Chondrocyte (in vitro differentiated cells): ENCODE data around the gene LAG3. TPM values are rescaled to one million over a fixed set of nuclear protein-coding genes. Genes with fewer than 3 reads are reported as not detected.
A peak's percentile ranks its signal among the peaks of the same experiment; 100 is the strongest.

ENCODE experiments used
- DNase-seq: peaks from one replicate; pipeline ENCODE4 v3.0.0; 2021; ENCODE audit warnings: mixed read lengths, low spot score
- H3K27ac Mint-ChIP-seq: one replicate; pipeline ENCODE4 v1.8.0; 2021; ENCODE audit warnings: mild to moderate bottlenecking, moderate library complexity, mixed read lengths; ENCODE audit not compliant: unreplicated experiment
- H3K27me3 Mint-ChIP-seq: 2 replicates; pipeline ENCODE4 v1.8.0; 2021; ENCODE audit warnings: low read depth, mixed read lengths
- H3K36me3 Mint-ChIP-seq: 2 replicates; pipeline ENCODE4 v1.8.0; 2021; ENCODE audit warnings: low read depth, mixed read lengths
- H3K4me1 Mint-ChIP-seq: 2 replicates; pipeline ENCODE4 v1.8.0; 2021; ENCODE audit warnings: low read depth, mild to moderate bottlenecking, mixed read lengths
- H3K4me3 Mint-ChIP-seq: one replicate; pipeline ENCODE4 v1.8.0; 2021; ENCODE audit warnings: mild to moderate bottlenecking, moderate library complexity, mixed read lengths; ENCODE audit not compliant: unreplicated experiment
- H3K9me3 Mint-ChIP-seq: 2 replicates; pipeline ENCODE4 v1.8.0; 2021; ENCODE audit warnings: low read depth, mixed read lengths
- CTCF ChIP-seq: fragments of 200-600 bp; sonication (generic); IDR thresholded peaks from 2 replicates; pipeline ENCODE4 v1.5.0; 2021; ENCODE audit warnings: antibody characterized with exemption, mild to moderate bottlenecking, moderate library complexity
- total RNA-seq: library from RNA; stranded (reverse); gene quantifications from 3 replicates; pipeline ENCODE4 v1.2.1, GENCODE V29; 2021

The LAG3 gene
- total RNA-seq, 1 donor from 2014 or later = 1.0 TPM

DNA sequence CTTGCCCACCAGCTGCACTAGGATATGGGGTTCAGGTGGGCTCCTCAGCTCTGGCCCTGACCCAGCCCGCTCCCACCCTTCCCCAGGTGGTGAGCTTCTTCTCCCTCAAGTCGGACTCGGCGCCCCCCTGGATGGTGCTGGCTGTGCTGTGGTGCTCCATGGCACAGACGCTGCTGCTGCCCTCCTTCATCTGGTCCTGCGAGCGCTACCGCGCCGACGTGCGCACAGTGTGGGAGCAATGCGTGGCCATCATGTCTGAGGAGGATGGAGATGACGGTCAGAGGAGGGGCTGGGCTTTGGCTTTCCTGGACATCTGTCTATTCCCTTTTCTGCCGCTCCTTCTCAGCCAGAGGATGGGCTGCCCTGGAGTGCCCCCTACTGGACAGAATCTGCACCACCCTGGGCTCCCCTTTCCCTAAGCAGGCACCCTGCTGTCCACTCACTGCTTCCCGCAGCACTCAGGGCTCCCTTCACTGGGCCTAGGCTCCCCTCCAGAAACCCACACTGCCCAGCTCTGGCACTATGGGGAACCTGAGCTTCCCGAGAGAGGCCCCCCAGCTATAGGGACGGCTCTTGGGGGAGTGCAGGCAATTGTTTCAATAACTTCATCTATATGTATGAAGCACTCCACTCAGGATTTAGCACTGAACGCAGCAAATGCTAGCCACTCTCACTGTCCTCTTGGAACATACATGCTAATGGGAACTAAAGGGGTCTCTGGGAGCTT is 53.2 kb downstream of the LAG3 start:
- H3K4me1 Mint-ChIP-seq = peaks cover 56% of the 10 kb centered on the region
- H3K27ac Mint-ChIP-seq = no peak overlapping the region
- H3K4me3 Mint-ChIP-seq = peak overlapping the region; percentile 44
- DNase-seq = no peak
- TF ChIP-seq CTCF = peak; percentile 90
- no peaks in the 10 kb centered on the region for H3K36me3 Mint-ChIP-seq
- no peaks in the 10 kb centered on the region for H3K27me3 Mint-ChIP-seq
- no peaks in the 10 kb centered on the region for H3K9me3 Mint-ChIP-seq

DNA sequence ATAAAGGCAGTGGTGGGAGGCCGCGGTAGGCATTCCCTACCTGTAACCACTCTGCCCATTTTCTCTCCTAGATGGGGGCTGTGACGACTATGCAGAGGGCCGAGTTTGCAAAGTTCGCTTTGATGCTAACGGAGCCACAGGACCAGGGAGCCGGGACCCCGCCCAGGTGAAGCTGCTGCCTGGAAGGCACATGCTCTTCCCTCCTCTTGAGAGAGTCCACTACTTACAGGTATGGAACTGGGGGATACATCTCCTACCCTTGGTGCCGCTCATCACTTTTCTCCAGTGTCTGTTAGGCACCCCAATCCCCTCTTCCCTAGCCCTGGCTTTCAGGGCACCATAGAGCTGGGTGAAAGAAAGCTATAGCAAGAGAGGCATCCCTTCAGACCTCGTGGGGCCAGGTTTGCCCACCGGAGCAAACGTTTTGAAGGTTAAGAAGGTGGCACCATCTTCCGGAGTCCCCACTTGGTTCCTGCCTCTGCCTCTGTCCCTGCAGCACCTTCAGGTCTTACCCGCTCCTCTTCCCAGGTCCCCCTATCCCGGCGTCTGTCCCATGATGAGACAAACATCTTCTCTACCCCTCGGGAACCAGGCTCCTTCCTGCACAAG is 53.9 kb downstream of the LAG3 start:
- TF ChIP-seq CTCF = no peak
- H3K4me3 Mint-ChIP-seq = no peak overlapping the region
- peaks cover 2% of the 10 kb centered on the region for H3K36me3 Mint-ChIP-seq
- no peak overlapping the region for H3K27ac Mint-ChIP-seq
- no peak for DNase-seq
- peaks cover 52% of the 10 kb centered on the region for H3K4me1 Mint-ChIP-seq
- H3K9me3 Mint-ChIP-seq = no peaks in the 10 kb centered on the region
- H3K27me3 Mint-ChIP-seq = no peaks in the 10 kb centered on the region

GRCh38 chr12:6826734-6827436 is 54.6 kb downstream of the LAG3 start:
- Mint-ChIP-seq H3K27me3 (no peaks in the 10 kb centered on the region), H3K4me1 (peaks cover 49% of the 10 kb centered on the region), H3K4me3 (peak overlapping the region; percentile 64), H3K27ac (peak overlapping the region; percentile 78), H3K36me3 (peaks cover 8% of the 10 kb centered on the region), H3K9me3 (no peaks in the 10 kb centered on the region)
- no peak for TF ChIP-seq CTCF
- no peak for DNase-seq

DNA sequence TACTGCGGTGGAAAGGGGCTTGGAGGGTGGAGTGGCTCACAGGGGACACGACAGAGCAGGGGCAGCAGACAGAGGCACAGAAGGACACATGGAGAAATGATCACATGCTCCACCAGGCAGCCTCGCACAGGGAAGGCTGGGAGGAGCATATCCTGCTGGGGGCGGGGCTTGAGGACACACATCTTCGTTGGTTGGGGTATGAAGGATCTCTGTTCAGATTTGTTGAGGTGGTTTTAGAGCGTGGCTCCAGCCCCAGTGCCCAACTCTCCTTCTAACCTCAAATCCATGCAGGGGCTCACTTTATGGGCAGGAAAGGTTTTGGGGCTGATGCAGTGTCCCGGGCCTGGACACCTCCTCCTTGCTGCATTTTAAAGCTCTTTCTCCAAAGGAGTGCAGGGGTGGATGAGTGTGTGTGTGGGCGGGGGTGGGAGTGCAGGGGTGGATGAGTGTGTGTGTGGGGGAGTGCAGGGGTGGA is 55.2 kb downstream of the LAG3 start:
- TF ChIP-seq CTCF = no peak
- DNase-seq = no peak
- peak overlapping the region; percentile 64 for H3K4me3 Mint-ChIP-seq
- H3K4me1 Mint-ChIP-seq = peaks cover 43% of the 10 kb centered on the region
- H3K27me3 Mint-ChIP-seq = no peaks in the 10 kb centered on the region
- H3K36me3 Mint-ChIP-seq = peaks cover 8% of the 10 kb centered on the region
- H3K27ac Mint-ChIP-seq = peak overlapping the region; percentile 78
- H3K9me3 Mint-ChIP-seq = no peaks in the 10 kb centered on the region

Other genes with a start within 250 kb of the LAG3 start
- gene GAPDH, start 238.0 kb upstream of the LAG3 start, total RNA-seq = 2,133 to 3,148 TPM (median 3,067 TPM) in 3 replicates
- 29.0 to 29.5 TPM (median 29.2 TPM) in 3 replicates for gene IFFO1, start 216.5 kb upstream of the LAG3 start, total RNA-seq
- gene NOP2, start 204.2 kb upstream of the LAG3 start, total RNA-seq = 27.1 to 39.3 TPM (median 32.5 TPM) in 3 replicates
- gene CHD4, start 165.1 kb upstream of the LAG3 start, total RNA-seq = 227 to 242 TPM (median 231 TPM) in 3 replicates
- gene LPAR5, start 136.6 kb upstream of the LAG3 start, total RNA-seq = 0.41 to 0.57 TPM (median 0.48 TPM) in 3 replicates
- 0.37 to 0.74 TPM (median 0.41 TPM) in 3 replicates for gene ACRBP, start 125.1 kb upstream of the LAG3 start, total RNA-seq
- 32.9 to 38.5 TPM (median 37.5 TPM) in 3 replicates for gene ING4, start 109.4 kb upstream of the LAG3 start, total RNA-seq
- 50.7 to 56.2 TPM (median 55.1 TPM) in 3 replicates for gene ZNF384, start 83.1 kb upstream of the LAG3 start, total RNA-seq
- 3.2 to 9.3 TPM (median 4.4 TPM) in 3 replicates for gene PIANP, start 71.7 kb upstream of the LAG3 start, total RNA-seq
- gene COPS7A, start 48.5 kb upstream of the LAG3 start, total RNA-seq = 57.0 to 74.4 TPM (median 59.3 TPM) in 3 replicates
- 161 to 172 TPM (median 163 TPM) in 3 replicates for gene MLF2, start 19.4 kb upstream of the LAG3 start, total RNA-seq
- gene PTMS, start 6.2 kb upstream of the LAG3 start, total RNA-seq = 413 to 493 TPM (median 463 TPM) in 3 replicates
- 0.70 to 1.2 TPM (median 0.72 TPM) in 3 replicates for gene CD4, start 17.0 kb downstream of the LAG3 start, total RNA-seq
- 3.2 to 4.6 TPM (median 4.2 TPM) in 3 replicates for gene GPR162, start 49.3 kb downstream of the LAG3 start, total RNA-seq
- 109 to 116 TPM (median 114 TPM) in 3 replicates for gene P3H3, start 55.9 kb downstream of the LAG3 start, total RNA-seq
- gene GNB3, start 68.4 kb downstream of the LAG3 start, total RNA-seq = 10.2 to 11.5 TPM (median 10.9 TPM) in 3 replicates
- 4.1 to 7.5 TPM (median 5.6 TPM) in 3 replicates for gene CDCA3, start 78.8 kb downstream of the LAG3 start, total RNA-seq
- 103 to 147 TPM (median 106 TPM) in 3 replicates for gene USP5, start 79.6 kb downstream of the LAG3 start, total RNA-seq
- 430 to 562 TPM (median 551 TPM) in 3 replicates for gene TPI1, start 95.0 kb downstream of the LAG3 start, total RNA-seq
- 7.6 to 11.8 TPM (median 7.9 TPM) in 3 replicates for gene SPSB2, start 100.8 kb downstream of the LAG3 start, total RNA-seq
- 6.3 to 9.3 TPM (median 7.6 TPM) in 3 replicates for gene LRRC23, start 132.3 kb downstream of the LAG3 start, total RNA-seq
- 22.2 to 60.8 TPM (median 58.6 TPM) in 3 replicates for gene ENO2, start 142.1 kb downstream of the LAG3 start, total RNA-seq
- 103 to 110 TPM (median 106 TPM) in 3 replicates for gene ATN1, start 155.4 kb downstream of the LAG3 start, total RNA-seq
- gene RNU7-1, start 171.3 kb downstream of the LAG3 start, total RNA-seq = not detected in 3 replicates
- 230 to 244 TPM (median 233 TPM) in 3 replicates for gene C12orf57, start 171.5 kb downstream of the LAG3 start, total RNA-seq
- 0.51 to 0.65 TPM in 2 of 3 replicates, not detected in the other for gene PTPN6, start 178.8 kb downstream of the LAG3 start, total RNA-seq
- gene PHB2, start 198.1 kb downstream of the LAG3 start, total RNA-seq = 129 to 135 TPM (median 129 TPM) in 3 replicates
- gene EMG1, start 198.4 kb downstream of the LAG3 start, total RNA-seq = 25.0 to 35.1 TPM (median 26.5 TPM) in 3 replicates
- gene LPCAT3, start 246.0 kb downstream of the LAG3 start, total RNA-seq = 18.8 to 22.1 TPM (median 19.4 TPM) in 3 replicates